SJCRH30 (cell line): ENCODE data around the gene MAD1L1. TPM values are rescaled to one million over a fixed set of nuclear protein-coding genes. Genes with fewer than 3 reads are reported as not detected.

Source experiments
- DNase-seq, 2 experiments: peaks; one replicate each; pipeline ENCODE4 v3.0.0-alpha.2; 2015 to 2020
- H3K27ac ChIP-seq: fragments of 250-450 bp; sonication (Bioruptor Pico); 2 replicates; pipeline ENCODE4 v1.5.1; 2020; ENCODE audit warnings: mild to moderate bottlenecking, moderate library complexity
- H3K27me3 ChIP-seq: fragments of 250-450 bp; sonication (Bioruptor Pico); 2 replicates; pipeline ENCODE4 v1.5.1; 2020; ENCODE audit warnings: mild to moderate bottlenecking, moderate library complexity
- H3K36me3 ChIP-seq: fragments of 250-450 bp; sonication (Bioruptor Pico); 2 replicates; pipeline ENCODE4 v1.5.1; 2020; ENCODE audit warnings: mild to moderate bottlenecking, moderate library complexity
- H3K4me1 ChIP-seq: fragments of 250-450 bp; sonication (Bioruptor Pico); 2 replicates; pipeline ENCODE4 v1.5.1; 2020; ENCODE audit warnings: mild to moderate bottlenecking, moderate library complexity
- H3K4me3 ChIP-seq: fragments of 250-450 bp; sonication (Bioruptor Pico); 2 replicates; pipeline ENCODE4 v1.5.1; 2020; ENCODE audit warnings: mild to moderate bottlenecking, moderate library complexity
- H3K9me3 ChIP-seq: fragments of 250-450 bp; sonication (Bioruptor Pico); replicated peaks from 2 replicates; pipeline ENCODE4 v1.5.1; 2020; ENCODE audit warnings: mild to moderate bottlenecking, moderate library complexity
- total RNA-seq: library from RNA; depleted of rRNA; stranded (reverse); fragments of >200 nt; shearing (Covaris generic); gene quantifications from 2 replicates; pipeline ENCODE4 v1.2.3, GENCODE V29; 2014

The MAD1L1 gene
- total RNA-seq, 1 experiment from 2014 or later, result 31.5 TPM

GRCh38 chr7:2093215-2093842 is 139.4 kb downstream of the MAD1L1 start:
- no peaks in the 10 kb centered on the region for H3K4me1 ChIP-seq
- no peak overlapping the region for H3K27ac ChIP-seq
- no peaks in the 10 kb centered on the region for H3K9me3 ChIP-seq
- H3K36me3 ChIP-seq, result no peaks in the 10 kb centered on the region
- no peak for DNase-seq
- no peak overlapping the region for H3K4me3 ChIP-seq
- H3K27me3 ChIP-seq, result no peaks in the 10 kb centered on the region

- no peak overlapping the region for H3K4me3 ChIP-seq
- no peaks in the 10 kb centered on the region for H3K9me3 ChIP-seq
- H3K36me3 ChIP-seq, result no peaks in the 10 kb centered on the region
- H3K4me1 ChIP-seq, result no peaks in the 10 kb centered on the region
- no peaks in the 10 kb centered on the region for H3K27me3 ChIP-seq
- DNase-seq, result no peak
- no peak overlapping the region for H3K27ac ChIP-seq
These were observed 140.5 kb downstream of the MAD1L1 start for GRCh38 chr7:2092279-2092678.

- Histone ChIP-seq H3K36me3 (no peaks in the 10 kb centered on the region), H3K9me3 (no peaks in the 10 kb centered on the region), H3K27me3 (no peaks in the 10 kb centered on the region), H3K4me3 (no peak overlapping the region), H3K27ac (no peak overlapping the region), H3K4me1 (no peaks in the 10 kb centered on the region)
- DNase-seq, result no peak
These were observed 141.9 kb downstream of the MAD1L1 start for GRCh38 chr7:2090526-2091520.

- DNase-seq, result no peak
- Histone ChIP-seq H3K27ac (no peak overlapping the region), H3K27me3 (no peaks in the 10 kb centered on the region), H3K9me3 (no peaks in the 10 kb centered on the region), H3K4me1 (no peaks in the 10 kb centered on the region), H3K36me3 (no peaks in the 10 kb centered on the region), H3K4me3 (no peak overlapping the region)
These were observed 143.9 kb downstream of the MAD1L1 start for GRCh38 chr7:2088801-2089200.

- no peaks in the 10 kb centered on the region for H3K27me3 ChIP-seq
- no peak overlapping the region for H3K4me3 ChIP-seq
- no peaks in the 10 kb centered on the region for H3K36me3 ChIP-seq
- no peaks in the 10 kb centered on the region for H3K9me3 ChIP-seq
- peak in 1 of 2 experiments; percentile 26 for DNase-seq
- peaks cover 4% of the 10 kb centered on the region for H3K4me1 ChIP-seq
- no peak overlapping the region for H3K27ac ChIP-seq
These were observed 145.0 kb downstream of the MAD1L1 start for GRCh38 chr7:2087744-2088143.

GRCh38 chr7:2086229-2086628 is 146.5 kb downstream of the MAD1L1 start:
- no peak overlapping the region for H3K27ac ChIP-seq
- H3K9me3 ChIP-seq, result no peaks in the 10 kb centered on the region
- H3K4me3 ChIP-seq, result no peak overlapping the region
- no peak for DNase-seq
- H3K36me3 ChIP-seq, result no peaks in the 10 kb centered on the region
- peaks cover 16% of the 10 kb centered on the region for H3K4me1 ChIP-seq
- H3K27me3 ChIP-seq, result no peaks in the 10 kb centered on the region

GRCh38 chr7:2085804-2086203 is 146.9 kb downstream of the MAD1L1 start:
- no peak for DNase-seq
- Histone ChIP-seq H3K27ac (no peak overlapping the region), H3K4me3 (no peak overlapping the region), H3K9me3 (no peaks in the 10 kb centered on the region), H3K36me3 (no peaks in the 10 kb centered on the region), H3K4me1 (peaks cover 16% of the 10 kb centered on the region), H3K27me3 (no peaks in the 10 kb centered on the region)

GRCh38 chr7:2084781-2085505 is 147.8 kb downstream of the MAD1L1 start:
- Histone ChIP-seq H3K27ac (no peak overlapping the region), H3K4me3 (no peak overlapping the region)
- no peak for DNase-seq

GRCh38 chr7:2084331-2084730 is 148.4 kb downstream of the MAD1L1 start:
- Histone ChIP-seq H3K9me3 (no peaks in the 10 kb centered on the region), H3K36me3 (no peaks in the 10 kb centered on the region), H3K4me1 (peaks cover 24% of the 10 kb centered on the region), H3K27ac (no peak overlapping the region), H3K4me3 (no peak overlapping the region), H3K27me3 (no peaks in the 10 kb centered on the region)
- DNase-seq, result no peak

More at GRCh38 chr7:2084781-2085505, 147.8 kb downstream of the MAD1L1 start:
- Histone ChIP-seq H3K9me3 (no peaks in the 10 kb centered on the region), H3K36me3 (no peaks in the 10 kb centered on the region), H3K4me1 (peaks cover 18% of the 10 kb centered on the region), H3K27me3 (no peaks in the 10 kb centered on the region)

- H3K4me3 ChIP-seq, result no peak overlapping the region
- DNase-seq, result no peak
- no peaks in the 10 kb centered on the region for H3K27me3 ChIP-seq
- H3K27ac ChIP-seq, result no peak overlapping the region
- peaks cover 28% of the 10 kb centered on the region for H3K4me1 ChIP-seq
- H3K36me3 ChIP-seq, result no peaks in the 10 kb centered on the region
- H3K9me3 ChIP-seq, result no peaks in the 10 kb centered on the region
These were observed 149.4 kb downstream of the MAD1L1 start for GRCh38 chr7:2083362-2083761.

- Histone ChIP-seq H3K9me3 (no peaks in the 10 kb centered on the region), H3K27me3 (no peaks in the 10 kb centered on the region), H3K36me3 (no peaks in the 10 kb centered on the region), H3K27ac (peak overlapping the region; percentile 91), H3K4me3 (peak overlapping the region; percentile 17; the same call in 1 of the 2 replicates), H3K4me1 (peaks cover 28% of the 10 kb centered on the region)
- peak; percentile 81 to 88 for DNase-seq
These were observed 150.4 kb downstream of the MAD1L1 start for GRCh38 chr7:2082139-2082998.

- Histone ChIP-seq H3K4me1 (peaks cover 28% of the 10 kb centered on the region), H3K4me3 (no peak overlapping the region), H3K27me3 (no peaks in the 10 kb centered on the region), H3K36me3 (no peaks in the 10 kb centered on the region), H3K27ac (peak overlapping the region; percentile 91), H3K9me3 (no peaks in the 10 kb centered on the region)
- no peak for DNase-seq
These were observed 151.1 kb downstream of the MAD1L1 start for GRCh38 chr7:2081526-2082135.

GRCh38 chr7:2080477-2080876 is 152.3 kb downstream of the MAD1L1 start:
- DNase-seq, result no peak
- Histone ChIP-seq H3K36me3 (no peaks in the 10 kb centered on the region), H3K4me1 (peaks cover 28% of the 10 kb centered on the region), H3K27ac (no peak overlapping the region), H3K4me3 (no peak overlapping the region), H3K27me3 (no peaks in the 10 kb centered on the region), H3K9me3 (no peaks in the 10 kb centered on the region)

- H3K4me3 ChIP-seq, result no peak overlapping the region
- DNase-seq, result no peak
- H3K27ac ChIP-seq, result no peak overlapping the region
- H3K4me1 ChIP-seq, result peaks cover 28% of the 10 kb centered on the region
- H3K27me3 ChIP-seq, result no peaks in the 10 kb centered on the region
- no peaks in the 10 kb centered on the region for H3K36me3 ChIP-seq
- H3K9me3 ChIP-seq, result no peaks in the 10 kb centered on the region
These were observed 152.7 kb downstream of the MAD1L1 start for GRCh38 chr7:2080060-2080387.
